Hepatocyte (in vitro differentiated cells): Measurements from ENCODE around the gene GALNTL6.

Source experiments
- CTCF ChIP-seq: fragments of 200-600 bp; sonication (generic); IDR thresholded peaks from 2 replicates; pipeline ENCODE4 v1.5.1; 2016; ENCODE audit warnings: antibody characterized with exemption, mild to moderate bottlenecking; ENCODE audit not compliant: poor library complexity
- EZH2phosphoT487 ChIP-seq: fragments of 200-600 bp; sonication (generic); IDR thresholded peaks from one replicate; pipeline ENCODE4 v1.6.1; 2018; ENCODE audit warnings: antibody characterized with exemption, mild to moderate bottlenecking, low read depth, moderate library complexity; ENCODE audit not compliant: unreplicated experiment, severe bottlenecking

DNA sequence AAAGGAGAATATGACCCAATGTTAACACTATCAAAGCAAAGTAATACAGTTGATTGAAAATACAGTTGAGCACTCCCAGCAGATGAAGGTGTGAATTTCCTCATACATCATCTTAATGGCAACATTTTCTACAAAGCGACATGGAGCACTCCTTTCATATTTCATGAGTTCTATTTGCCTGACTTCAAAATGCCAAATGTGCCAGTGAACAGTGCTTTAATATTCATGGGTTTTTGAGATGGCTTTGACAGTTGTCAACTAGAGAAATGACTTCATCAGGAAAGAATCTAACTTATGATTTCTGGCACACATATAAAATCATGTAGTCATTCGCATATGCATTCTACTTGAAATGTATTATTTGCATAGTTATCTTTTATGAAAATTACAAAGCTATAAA, 222.4 kb downstream of the GALNTL6 start:
- no peak for TF ChIP-seq CTCF
- TF ChIP-seq EZH2phosphoT487 = no peak
